Endothelial cell of umbilical vein (primary cell): ENCODE data around the gene CA6.

Experiments used
- CTCF ChIP-seq, 2 donors: IDR thresholded peaks; 1 replicate in 1 of 2; 2 replicates in 1 of 2; pipeline ENCODE4 v1.5.1; 2011; ENCODE audit warnings: low read length in 2 of 2, mild to moderate bottlenecking in 2 of 2, moderate library complexity in 2 of 2, control low read depth in 1 of 2, inconsistent platforms in 1 of 2, low read depth in 1 of 2; ENCODE audit not compliant: insufficient read depth in 1 of 2; ENCODE audit errors: extremely low read depth in 1 of 2
- FOS ChIP-seq: IDR thresholded peaks from 2 replicates; pipeline ENCODE4 v1.6.1; 2011; ENCODE audit warnings: mild to moderate bottlenecking, low read length, moderate library complexity, borderline replicate concordance; ENCODE audit not compliant: insufficient read depth
- POLR2A ChIP-seq: IDR thresholded peaks from 2 replicates; pipeline ENCODE4 v1.6.1; 2012; ENCODE audit warnings: low read depth, mild to moderate bottlenecking, control low read depth, low read length

GRCh38 chr1:9013819-9014218 is 68.2 kb downstream of the CA6 start:
- TF ChIP-seq POLR2A (no peak), CTCF (IDR thresholded peaks at IDR 0.05; ENCODE audit: extremely low read depth in 1 of 2, insufficient read depth in 1 of 2, low read depth in 1 of 2, low read length in 2 of 2) (no peak), FOS (no peak)
